Type B pancreatic cell (in vitro differentiated cells): Measurements from ENCODE around the gene NRAP. TPM values are rescaled to one million over a fixed set of nuclear protein-coding genes. Genes with fewer than 3 reads are reported as not detected.

Experiments
- DNase-seq: peaks from one replicate; pipeline ENCODE4 v3.0.0; 2021; ENCODE audit warnings: mixed read lengths; ENCODE audit not compliant: unreplicated experiment; ENCODE audit errors: extremely low spot score
- H3K27ac Mint-ChIP-seq: 2 replicates; pipeline ENCODE4 v1.8.0; 2021; ENCODE audit warnings: mild to moderate bottlenecking, mixed read lengths
- H3K27me3 Mint-ChIP-seq: 2 replicates; pipeline ENCODE4 v1.8.0; 2021; ENCODE audit warnings: mixed read lengths
- H3K36me3 Mint-ChIP-seq: 2 replicates; pipeline ENCODE4 v1.8.0; 2021; ENCODE audit warnings: mixed read lengths
- H3K4me1 Mint-ChIP-seq: one replicate; pipeline ENCODE4 v1.8.0; 2021; ENCODE audit warnings: mixed read lengths; ENCODE audit not compliant: unreplicated experiment
- H3K4me3 Mint-ChIP-seq: 2 replicates; pipeline ENCODE4 v1.8.0; 2021; ENCODE audit warnings: mild to moderate bottlenecking, mixed read lengths
- H3K9me3 Mint-ChIP-seq: 2 replicates; pipeline ENCODE4 v1.8.0; 2021; ENCODE audit warnings: mixed read lengths
- CTCF ChIP-seq: fragments of 200-600 bp; sonication (generic); conservative IDR thresholded peaks from 2 replicates; pipeline ENCODE4 v1.5.0; 2021; ENCODE audit warnings: antibody characterized with exemption, mild to moderate bottlenecking
- total RNA-seq: library from RNA; stranded (reverse); gene quantifications from 2 replicates; pipeline ENCODE4 v1.2.1, GENCODE V29; 2021; ENCODE audit warnings: low replicate concordance

NRAP gene
- total RNA-seq, 1 donor from 2014 or later: not detected

GRCh38 chr10:113544392-113544791 is 119.4 kb downstream of the NRAP start:
- Mint-ChIP-seq H3K4me1 (peaks cover 24% of the 10 kb centered on the region), H3K27me3 (peaks cover 1% of the 10 kb centered on the region), H3K9me3 (no peaks in the 10 kb centered on the region), H3K36me3 (no peaks in the 10 kb centered on the region), H3K4me3 (no peak overlapping the region), H3K27ac (no peak overlapping the region)
- no peak for DNase-seq
- no peak for TF ChIP-seq CTCF

- DNase-seq: no peak
- Mint-ChIP-seq H3K4me1 (peaks cover 22% of the 10 kb centered on the region), H3K4me3 (no peak overlapping the region), H3K9me3 (no peaks in the 10 kb centered on the region), H3K36me3 (no peaks in the 10 kb centered on the region), H3K27me3 (peaks cover 3% of the 10 kb centered on the region), H3K27ac (no peak overlapping the region)
- no peak for TF ChIP-seq CTCF
Observed at GRCh38 chr10:113543107-113543955, 120.5 kb downstream of the NRAP start.

- H3K36me3 Mint-ChIP-seq: no peaks in the 10 kb centered on the region
- no peaks in the 10 kb centered on the region for H3K9me3 Mint-ChIP-seq
- no peak overlapping the region for H3K27ac Mint-ChIP-seq
- peaks cover 3% of the 10 kb centered on the region for H3K27me3 Mint-ChIP-seq
- no peak for TF ChIP-seq CTCF
- H3K4me3 Mint-ChIP-seq: no peak overlapping the region
- no peak for DNase-seq
- peaks cover 22% of the 10 kb centered on the region for H3K4me1 Mint-ChIP-seq
Observed at GRCh38 chr10:113541549-113541927, 122.3 kb downstream of the NRAP start.

DNA sequence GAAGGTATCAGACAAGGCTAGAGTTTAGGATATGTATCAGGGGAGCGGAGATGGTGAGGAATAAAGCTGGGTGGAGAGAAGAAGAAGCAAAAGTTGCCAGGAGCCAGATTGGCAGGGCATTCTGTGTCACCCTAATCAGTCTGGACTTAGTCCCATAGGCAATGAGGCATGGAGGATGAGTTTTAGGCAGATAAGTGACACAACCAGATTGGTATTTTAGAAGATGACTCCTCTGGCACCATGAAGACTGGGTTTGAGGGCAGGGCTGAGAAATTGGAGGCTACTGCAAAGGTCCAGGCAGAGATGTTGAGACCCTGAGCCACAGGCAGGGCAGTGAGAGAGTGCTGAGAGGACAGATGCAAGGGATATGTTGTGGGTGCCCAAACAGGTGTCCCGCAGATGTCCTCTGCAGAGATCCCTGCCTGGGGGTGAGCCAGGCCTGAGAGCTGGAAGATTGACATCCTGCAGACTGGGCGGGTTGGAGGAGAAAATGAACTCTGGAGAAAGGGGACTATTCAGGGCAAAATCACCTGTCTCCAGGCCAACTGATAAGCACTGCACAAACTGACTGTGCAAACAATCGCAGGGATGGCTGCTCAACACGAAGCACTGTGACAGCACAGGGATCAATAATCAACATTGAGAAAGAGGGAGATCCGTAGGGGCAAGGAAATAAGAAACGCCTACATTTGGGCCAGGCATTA is 122.8 kb downstream of the NRAP start:
- DNase-seq: no peak
- Mint-ChIP-seq H3K4me3 (no peak overlapping the region), H3K27me3 (peaks cover 3% of the 10 kb centered on the region), H3K9me3 (no peaks in the 10 kb centered on the region), H3K4me1 (peaks cover 22% of the 10 kb centered on the region), H3K36me3 (no peaks in the 10 kb centered on the region), H3K27ac (no peak overlapping the region)
- TF ChIP-seq CTCF: no peak

GRCh38 chr10:113539789-113540188 is 124.1 kb downstream of the NRAP start:
- H3K27ac Mint-ChIP-seq: no peak overlapping the region
- H3K4me1 Mint-ChIP-seq: peaks cover 22% of the 10 kb centered on the region
- H3K36me3 Mint-ChIP-seq: no peaks in the 10 kb centered on the region
- no peak for DNase-seq
- TF ChIP-seq CTCF: no peak
- no peaks in the 10 kb centered on the region for H3K9me3 Mint-ChIP-seq
- peak overlapping the region; percentile 30 for H3K4me3 Mint-ChIP-seq
- H3K27me3 Mint-ChIP-seq: peaks cover 3% of the 10 kb centered on the region

Other genes with a start within 250 kb of the NRAP start
- gene HABP2, start 111.0 kb downstream of the NRAP start, total RNA-seq: 7.5 and 20.5 TPM in 2 replicates
- gene CASP7, start 15.9 kb upstream of the NRAP start, total RNA-seq: 27.5 and 37.8 TPM in 2 replicates
- 0.12 and 0.45 TPM in 2 replicates for gene PLEKHS1, start 87.6 kb upstream of the NRAP start, total RNA-seq
- 7.3 and 9.2 TPM in 2 replicates for gene DCLRE1A, start 190.0 kb upstream of the NRAP start, total RNA-seq
- 25.4 and 42.2 TPM in 2 replicates for gene NHLRC2, start 190.6 kb upstream of the NRAP start, total RNA-seq